AG09309 (cell line): Measurements from ENCODE around the gene ZNF189.
"Not testable (repeated sequence)": the region's sequence is repeated elsewhere in the genome, so short reads cannot be mapped to it uniquely, and the experiment has no call there.

Experiments used
- DNase-seq: peaks from one replicate; pipeline ENCODE4 v3.0.0-alpha.2; 2010; ENCODE audit warnings: low read depth
- H3K4me3 ChIP-seq: 2 replicates; pipeline ENCODE4 v1.5.1; 2011; ENCODE audit warnings: mild to moderate bottlenecking, low read depth, low read length, moderate library complexity; ENCODE audit not compliant: control insufficient read depth
- TF ChIP-seq, protein P1 (sequence below): IDR thresholded peaks from 2 replicates; pipeline ENCODE4 v1.5.1; 2011; ENCODE audit warnings: mild to moderate bottlenecking, low read depth, low read length, inconsistent platforms; ENCODE audit not compliant: insufficient read depth, control insufficient read depth; ENCODE audit errors: missing control alignments

The ZNF189 gene

DNA sequence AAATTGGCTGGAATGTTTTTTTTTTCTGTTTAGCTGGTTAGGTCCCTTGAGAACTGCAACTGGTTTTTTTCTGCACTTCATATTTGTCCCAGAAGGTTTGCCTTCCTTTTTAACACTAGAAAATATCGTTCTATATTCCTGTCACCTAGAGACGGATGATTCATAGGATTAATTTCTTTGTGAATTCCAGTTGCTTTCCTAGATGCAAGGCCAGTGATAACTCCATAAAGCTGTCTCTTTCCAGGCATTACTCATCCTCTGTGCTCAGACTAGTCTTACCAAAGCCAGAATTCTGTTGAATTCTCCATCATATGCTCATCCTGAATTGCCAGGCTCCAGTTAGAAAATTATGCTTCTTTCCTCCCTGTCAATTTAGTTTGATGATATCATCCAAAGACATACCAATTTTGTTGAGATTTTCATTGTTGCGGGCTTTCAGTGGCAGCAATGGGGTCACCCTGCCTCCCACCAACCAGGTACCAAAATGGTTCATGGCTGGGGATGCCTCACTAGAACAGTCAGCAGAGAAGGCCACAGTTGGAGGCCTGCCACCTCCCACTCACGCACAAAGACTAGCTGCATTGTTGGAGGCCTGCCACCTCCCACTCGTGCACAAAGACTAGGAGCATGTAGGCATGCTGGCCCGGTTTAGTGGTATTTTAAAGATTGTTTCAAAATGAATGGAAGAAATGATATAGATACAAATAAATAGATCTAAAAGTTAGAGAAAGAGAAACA is 22.4 kb upstream of the ZNF189 start:
- peak; percentile 86 for DNase-seq
- TF ChIP-seq, protein P1, sequence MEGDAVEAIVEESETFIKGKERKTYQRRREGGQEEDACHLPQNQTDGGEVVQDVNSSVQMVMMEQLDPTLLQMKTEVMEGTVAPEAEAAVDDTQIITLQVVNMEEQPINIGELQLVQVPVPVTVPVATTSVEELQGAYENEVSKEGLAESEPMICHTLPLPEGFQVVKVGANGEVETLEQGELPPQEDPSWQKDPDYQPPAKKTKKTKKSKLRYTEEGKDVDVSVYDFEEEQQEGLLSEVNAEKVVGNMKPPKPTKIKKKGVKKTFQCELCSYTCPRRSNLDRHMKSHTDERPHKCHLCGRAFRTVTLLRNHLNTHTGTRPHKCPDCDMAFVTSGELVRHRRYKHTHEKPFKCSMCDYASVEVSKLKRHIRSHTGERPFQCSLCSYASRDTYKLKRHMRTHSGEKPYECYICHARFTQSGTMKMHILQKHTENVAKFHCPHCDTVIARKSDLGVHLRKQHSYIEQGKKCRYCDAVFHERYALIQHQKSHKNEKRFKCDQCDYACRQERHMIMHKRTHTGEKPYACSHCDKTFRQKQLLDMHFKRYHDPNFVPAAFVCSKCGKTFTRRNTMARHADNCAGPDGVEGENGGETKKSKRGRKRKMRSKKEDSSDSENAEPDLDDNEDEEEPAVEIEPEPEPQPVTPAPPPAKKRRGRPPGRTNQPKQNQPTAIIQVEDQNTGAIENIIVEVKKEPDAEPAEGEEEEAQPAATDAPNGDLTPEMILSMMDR: no peak
- no peak overlapping the region for H3K4me3 ChIP-seq

DNA sequence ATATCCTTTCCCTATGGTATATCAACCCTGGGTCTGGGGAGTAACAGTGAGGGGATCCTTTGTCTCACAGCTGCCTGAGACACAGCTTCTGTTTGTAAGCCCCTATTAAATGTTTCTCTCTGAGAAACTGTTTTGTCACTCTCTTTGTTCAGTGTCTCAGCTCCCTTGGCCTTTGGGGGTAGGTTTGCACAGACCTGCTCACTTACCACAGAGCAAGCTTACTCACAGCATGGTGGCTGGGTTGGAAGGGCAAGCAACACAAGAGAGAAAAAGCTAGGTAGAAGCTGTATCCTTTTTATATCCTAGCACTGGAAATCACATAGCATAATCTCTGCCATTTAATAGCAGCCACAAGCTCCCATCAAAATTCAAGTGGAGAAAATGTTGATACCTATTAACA is 18.4 kb upstream of the ZNF189 start:
- TF ChIP-seq, protein P1: no peak
- no peak for DNase-seq
- no peak overlapping the region for H3K4me3 ChIP-seq

DNA sequence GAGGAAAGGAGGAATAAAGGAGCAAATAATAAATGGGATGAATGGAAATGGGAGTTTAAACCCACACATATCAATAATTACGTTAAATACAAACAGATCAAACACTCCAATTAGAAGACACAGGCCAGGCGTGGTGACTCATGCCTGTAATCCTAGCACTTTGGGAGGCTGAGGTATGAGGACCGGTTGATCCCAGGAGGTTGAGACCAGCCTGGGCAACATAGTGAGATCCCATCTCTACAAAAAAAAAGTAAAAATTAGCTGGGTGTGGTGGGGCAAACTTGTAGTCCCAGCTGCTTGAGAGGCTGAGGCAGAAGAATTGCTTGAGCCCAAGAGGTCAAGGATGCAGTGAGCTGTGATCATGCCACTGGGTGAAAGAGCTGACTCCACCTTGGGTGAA is 17.5 kb upstream of the ZNF189 start:
- DNase-seq: no peak
- H3K4me3 ChIP-seq: no peak overlapping the region
- TF ChIP-seq, protein P1: no peak

DNA sequence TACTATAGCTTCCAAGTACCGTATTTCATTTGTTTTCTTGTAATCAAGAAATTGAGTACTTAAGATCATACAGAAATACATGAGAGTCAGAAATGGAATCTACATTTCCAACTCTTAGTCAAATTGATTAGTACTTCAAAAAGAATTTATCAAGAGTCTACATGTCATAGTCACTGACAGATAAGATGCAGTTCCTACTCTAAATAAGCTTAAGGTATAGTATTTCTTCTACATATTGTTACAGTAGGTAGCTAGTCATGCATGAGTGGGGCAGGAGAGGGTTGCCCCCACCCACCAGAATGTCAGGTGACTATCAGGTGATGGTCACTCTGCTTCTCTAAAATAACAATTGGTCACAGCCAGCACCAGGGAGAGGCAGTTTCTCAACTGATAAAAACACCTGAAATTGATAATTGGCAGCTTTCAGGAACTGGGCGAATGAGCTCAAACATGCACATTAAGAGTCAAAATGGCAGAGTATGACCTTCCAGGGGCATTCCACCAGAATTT is 16.8 kb upstream of the ZNF189 start:
- TF ChIP-seq, protein P1: no peak
- DNase-seq: no peak
- H3K4me3 ChIP-seq: no peak overlapping the region

DNA sequence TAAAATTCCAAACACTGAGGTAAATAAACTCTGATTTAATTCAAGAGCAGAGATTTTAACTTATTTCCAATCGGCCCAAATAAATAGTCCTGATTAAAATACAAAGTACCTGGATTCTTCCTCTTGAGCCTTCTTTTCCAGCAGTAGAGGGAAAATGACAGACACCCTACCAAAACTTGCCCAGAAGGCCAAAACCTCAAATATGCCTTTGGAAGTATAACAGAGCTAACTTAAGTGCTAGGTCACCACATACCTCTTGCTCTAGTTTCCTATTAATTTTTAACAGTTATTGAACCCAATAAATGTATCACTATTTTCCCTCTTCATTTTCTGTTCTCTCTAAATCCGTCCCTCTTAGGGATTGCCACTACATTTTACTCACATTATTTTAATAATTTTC is 15.3 kb upstream of the ZNF189 start:
- DNase-seq: no peak
- TF ChIP-seq, protein P1: no peak

DNA sequence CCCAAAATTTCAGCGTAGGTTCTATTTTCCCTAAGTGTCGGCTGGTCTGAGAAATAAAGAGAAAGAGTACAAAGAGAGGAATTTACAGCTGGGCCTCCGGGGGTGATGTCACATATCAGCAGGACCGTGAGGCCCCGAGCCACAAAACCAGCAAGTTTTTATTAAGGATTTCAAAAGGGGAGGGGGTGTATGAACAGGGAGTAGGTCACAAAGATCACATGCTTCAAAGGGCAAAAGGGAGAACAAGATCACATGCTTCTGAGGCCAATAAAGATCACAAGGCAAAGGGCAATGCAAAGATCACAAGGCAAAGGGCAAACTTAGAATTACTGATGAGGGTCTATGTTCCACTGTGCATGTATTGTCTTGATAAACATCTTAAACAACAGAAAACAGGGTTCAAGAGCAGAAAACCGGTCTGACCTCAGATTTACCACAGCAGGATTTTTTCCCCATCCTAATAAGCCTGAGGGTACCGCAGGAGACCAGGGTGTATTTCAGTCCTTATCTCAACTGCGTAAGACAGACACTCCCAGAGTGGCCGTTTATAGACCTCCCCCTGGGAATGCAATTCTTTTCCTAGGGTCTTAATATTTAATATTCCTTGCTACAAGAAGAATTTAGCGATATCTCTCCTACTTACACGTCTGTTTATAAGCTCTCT is 13.6 kb upstream of the ZNF189 start, which contains the start of gene BAAT:
TSS of gene BAAT (minus strand) at position 134 of the 664 bp plus-strand sequence. CDS start 13,602 bp downstream, outside the sequence.
- not testable (repeated sequence) for H3K4me3 ChIP-seq, DNase-seq

More for the DNA sequence above, 15.3 kb upstream of the ZNF189 start:
- no peak overlapping the region for H3K4me3 ChIP-seq

DNA sequence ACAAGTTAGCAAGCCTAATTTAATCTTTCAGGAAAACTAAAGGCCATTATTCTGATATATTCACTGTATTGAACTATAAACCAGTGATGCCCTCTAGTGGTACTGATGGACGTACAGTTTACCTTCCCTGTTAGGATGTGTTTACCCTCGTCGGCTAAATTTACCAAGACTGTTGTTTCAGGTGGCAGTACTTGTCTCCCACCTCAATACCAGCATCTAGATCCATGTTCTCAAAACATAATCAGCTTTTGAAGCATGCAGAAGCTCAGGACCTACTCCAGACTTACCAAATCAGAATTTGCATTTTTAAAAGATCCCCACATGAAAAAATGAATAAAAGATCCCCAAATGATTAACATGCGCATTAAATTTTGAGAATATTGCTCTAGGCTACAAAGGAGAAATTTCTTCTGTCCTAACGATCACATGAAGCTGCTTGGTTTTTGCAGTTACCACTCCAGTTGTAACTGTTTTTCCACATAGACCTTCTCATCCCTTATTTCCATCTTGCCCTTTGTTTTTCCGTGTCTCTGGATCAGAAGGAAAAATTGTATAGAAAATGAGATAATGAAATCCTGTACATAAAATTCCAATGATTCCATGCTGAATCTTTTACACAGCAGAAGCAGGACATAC is 10.7 kb upstream of the ZNF189 start:
- no peak for DNase-seq
- TF ChIP-seq, protein P1: peak; percentile 65
- no peak overlapping the region for H3K4me3 ChIP-seq
